Heart left ventricle (tissue), 16 donors: ENCODE data around the gene SFN. TPM values are rescaled to one million over a fixed set of nuclear protein-coding genes. Genes with fewer than 3 reads are reported as not detected.
A peak's percentile ranks its signal among the peaks of the same experiment; 100 is the strongest.

Experiments used
- ATAC-seq, 4 donors: fragments of 200-7000 bp; cut with Tn5 transposase; one replicate each; pipeline ENCODE4 v1.9.1; 2020 to 2022; ENCODE audit warnings: moderate library complexity in 4 of 4, mild to moderate bottlenecking in 3 of 4, moderate number of reproducible peaks in 1 of 4
- DNase-seq, 5 donors: peaks; one replicate each; pipeline ENCODE4 v3.0.0-alpha.2; 2020
- H3K27ac ChIP-seq, 12 donors: fragments of 200-600 bp; sonication (generic) in 4 of 12; one replicate each; pipeline versions ENCODE4 v1.5.0 to v1.8.0; 2016 to 2022; ENCODE audit warnings: mild to moderate bottlenecking in 2 of 12
- H3K27me3 ChIP-seq, 9 donors: fragments of 200-600 bp; sonication (generic) in 2 of 9; one replicate each; pipeline versions ENCODE4 v1.5.1 to v1.8.0; 2016 to 2022; ENCODE audit warnings: mild to moderate bottlenecking in 3 of 9
- H3K36me3 ChIP-seq, 9 donors: fragments of 200-600 bp; sonication (generic) in 2 of 9; one replicate each; pipeline versions ENCODE4 v1.5.0 to v1.8.0; 2018 to 2022; ENCODE audit warnings: mild to moderate bottlenecking in 2 of 9
- H3K4me1 ChIP-seq, 12 donors: fragments of 200-600 bp; sonication (generic) in 4 of 12; one replicate each; pipeline versions ENCODE4 v1.5.0 to v1.8.0; 2016 to 2022; ENCODE audit warnings: mild to moderate bottlenecking in 3 of 12
- H3K4me3 ChIP-seq, 12 donors: fragments of 200-600 bp; sonication (generic) in 4 of 12; one replicate each; pipeline versions ENCODE4 v1.5.0 to v1.8.0; 2017 to 2022; ENCODE audit warnings: mild to moderate bottlenecking in 9 of 12, moderate library complexity in 4 of 12
- H3K9me3 ChIP-seq, 12 donors: fragments of 200-600 bp; sonication (generic) in 4 of 12; one replicate each; pipeline versions ENCODE4 v1.5.0 to v1.8.0; 2016 to 2022; ENCODE audit warnings: mild to moderate bottlenecking in 1 of 12
- POLR2A ChIP-seq, 2 donors: fragments of 450-650 bp; IDR thresholded peaks; one replicate each; pipeline ENCODE4 v1.6.1; 2017; ENCODE audit warnings: antibody characterized with exemption in 2 of 2, mild to moderate bottlenecking in 2 of 2, moderate library complexity in 2 of 2
- WGBS, 4 donors: extraction: QIAGEN DNeasy Blood & Tissue Kit in 2 of 4; methylation state at CpG; one replicate each; pipeline versions ENCODE4 v1.1.5 to v1.1.7; 2013 to 2018; 5-methylcytosine and 5-hydroxymethylcytosine counted together
- intact Hi-C, 10 donors: fragments of 100-400 bp; cut with DNase I; formaldehyde crosslinking; loops; one replicate each; pipeline versions ENCODE4 v1.11.1 to v1.14.2; 2022
- polyA plus RNA-seq, 2 donors: library from polyadenylated mRNA; stranded (reverse); fragments of 200-250 nt; gene quantifications; one replicate each; pipeline ENCODE4 v1.2.3, GENCODE V29; 2013
- total RNA-seq, 9 donors: library from RNA; depleted of rRNA in 2 of 9; stranded (reverse); fragments of >200 nt in 2 of 9; fragmentation: NEBNext Ultra II Directional in 3 of 9; extraction: Animal tissue kit (Norgen Biotek cat#: 25700) in 3 of 9; gene quantifications; one replicate each; pipeline versions ENCODE4 v1.1.0 to v1.2.4, GENCODE V29; 2016 to 2023
- TF ChIP-seq, protein P1 (sequence below), 12 donors: fragments of 200-600 bp; sonication (generic) in 4 of 12; IDR thresholded peaks; one replicate each; pipeline versions ENCODE4 v1.5.0 to v1.8.0; 2018 to 2022; ENCODE audit warnings: antibody characterized with exemption in 12 of 12, mild to moderate bottlenecking in 5 of 12
- donor health status: ischemic (EF 13 %, LVEDD 7.1; RV severe dilation, severe dysfunction).
- donor health status: healthy with polysubstance abuse.
- donor health status: DM: no; HTN: yes; CAD: no.
- donor health status: DM: no; HTN: no; CAD: no.
- donor health status: ischemic (EF 25% LVEDD 6.9; RV normal size, moderate dysfunction).
- donor health status: ischemic (EF 25% LVEDD 5.7; RV mildly dilated, moderate dysfunction).
- donor health status: healthy.
- donor health status: DM: yes; HTN: yes; CAD: no.
- donor health status: ischemic (EF 35%, LVEDD 5.7; RV mildly dilated, moderate dysfunction).
- donor health status: nonischemic (EF 11% LVEDD 7.7; RV severe dilation, severe dysfunction).
- donor health status: DM: yes; HTN: yes; CAD: no.
- donor health status: PGD.
- donor health status: ischemic (EF 29% LVEDD 5.4; RV normal size, mild dysfunction).
- donor health status: nonischemic (EF 23%, LVEDD 6.1; RV moderate dilation, normal function).

Gene SFN
- total and polyA plus RNA-seq, 11 donors = 0.11 to 0.42 (median 0.31) TPM; not detected in 7

DNA sequence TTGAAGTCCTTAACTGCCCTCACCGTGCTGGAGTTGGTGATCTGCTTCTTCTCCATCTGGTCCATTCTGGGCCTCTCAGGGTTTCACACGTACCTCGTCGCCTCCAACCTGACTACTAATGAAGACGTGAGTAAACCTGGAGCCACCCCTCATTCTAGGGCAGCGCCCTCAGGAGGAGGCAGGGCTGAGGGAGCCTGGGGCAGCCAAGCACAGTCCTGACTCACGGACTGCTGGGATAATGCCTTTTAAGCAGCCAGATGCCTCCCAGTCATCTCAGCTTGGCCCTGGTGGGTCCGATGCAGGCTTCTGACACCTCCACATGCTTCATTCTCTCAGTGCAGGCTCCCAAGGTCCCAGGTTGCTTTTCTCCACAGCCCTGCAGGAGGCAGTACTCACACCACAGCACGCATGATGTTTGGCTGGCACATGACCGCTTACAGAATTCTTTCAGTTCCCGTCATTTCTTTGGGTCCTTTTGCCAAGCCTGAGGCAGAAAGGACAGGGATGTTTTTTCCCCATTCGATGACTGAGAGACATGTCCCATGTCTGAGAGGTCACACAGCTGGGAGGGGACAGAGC is 11.8 kb upstream of the SFN start:
- intact Hi-C loops = no loop called here
- Histone ChIP-seq H3K27ac (no peak overlapping the region), H3K9me3 (no peaks in the 10 kb centered on the region), H3K36me3 (peaks cover 0 to 99% (median 89%) of the 10 kb centered on the region in 9 donors), H3K27me3 (no peaks in the 10 kb centered on the region), H3K4me1 (peaks cover 0 to 6% (median 0%) of the 10 kb centered on the region in 12 donors), H3K4me3 (no peak overlapping the region)
- no peak for TF ChIP-seq POLR2A (IDR thresholded peaks at IDR 0.05)
- TF ChIP-seq, protein P1, sequence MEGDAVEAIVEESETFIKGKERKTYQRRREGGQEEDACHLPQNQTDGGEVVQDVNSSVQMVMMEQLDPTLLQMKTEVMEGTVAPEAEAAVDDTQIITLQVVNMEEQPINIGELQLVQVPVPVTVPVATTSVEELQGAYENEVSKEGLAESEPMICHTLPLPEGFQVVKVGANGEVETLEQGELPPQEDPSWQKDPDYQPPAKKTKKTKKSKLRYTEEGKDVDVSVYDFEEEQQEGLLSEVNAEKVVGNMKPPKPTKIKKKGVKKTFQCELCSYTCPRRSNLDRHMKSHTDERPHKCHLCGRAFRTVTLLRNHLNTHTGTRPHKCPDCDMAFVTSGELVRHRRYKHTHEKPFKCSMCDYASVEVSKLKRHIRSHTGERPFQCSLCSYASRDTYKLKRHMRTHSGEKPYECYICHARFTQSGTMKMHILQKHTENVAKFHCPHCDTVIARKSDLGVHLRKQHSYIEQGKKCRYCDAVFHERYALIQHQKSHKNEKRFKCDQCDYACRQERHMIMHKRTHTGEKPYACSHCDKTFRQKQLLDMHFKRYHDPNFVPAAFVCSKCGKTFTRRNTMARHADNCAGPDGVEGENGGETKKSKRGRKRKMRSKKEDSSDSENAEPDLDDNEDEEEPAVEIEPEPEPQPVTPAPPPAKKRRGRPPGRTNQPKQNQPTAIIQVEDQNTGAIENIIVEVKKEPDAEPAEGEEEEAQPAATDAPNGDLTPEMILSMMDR (IDR thresholded peaks at IDR 0.05) = no peak
- ATAC-seq = no peak
- DNase-seq = no peak
- 85 to 89% (median 87%) methylated on average over 12 of the region's 12 CpGs for WGBS, 4 donors

DNA sequence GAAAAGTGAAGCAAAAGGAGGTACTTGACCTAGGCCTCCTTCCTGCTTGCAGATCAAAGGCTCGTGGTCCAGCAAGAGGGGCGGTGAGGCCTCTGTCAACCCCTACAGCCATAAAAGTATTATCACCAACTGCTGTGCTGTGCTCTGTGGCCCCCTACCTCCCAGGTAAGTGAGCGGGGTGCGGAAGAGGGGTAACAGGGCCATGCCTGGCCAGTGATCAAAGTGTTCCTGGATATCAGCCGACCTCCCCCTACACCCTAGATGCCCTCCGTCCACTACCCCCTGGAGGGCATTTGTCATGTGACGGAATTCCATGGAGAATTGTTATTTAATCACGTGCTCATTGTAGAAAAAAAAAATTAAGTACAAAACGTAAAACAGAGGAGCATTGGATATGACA is 10.2 kb upstream of the SFN start:
- DNase-seq (no peak), ATAC-seq (no peak)
- no peaks in the 10 kb centered on the region for H3K9me3 ChIP-seq
- 70 to 79% (median 76%) methylated on average over 9 of the region's 9 CpGs for WGBS, 4 donors
- no peak overlapping the region for H3K4me3 ChIP-seq
- H3K27ac ChIP-seq = no peak overlapping the region
- H3K4me1 ChIP-seq = peaks cover 0 to 6% (median 0%) of the 10 kb centered on the region in 12 donors
- no peak for TF ChIP-seq POLR2A (IDR thresholded peaks at IDR 0.05)
- TF ChIP-seq, protein P1 (IDR thresholded peaks at IDR 0.05) = no peak
- H3K36me3 ChIP-seq = peaks cover 0 to 96% (median 84%) of the 10 kb centered on the region in 9 donors
- H3K27me3 ChIP-seq = no peaks in the 10 kb centered on the region
- intact Hi-C loops = loop anchor here in 8 of 10 donors (1.0 to 2.0 kb wide), 3 partner anchors 24 to 26 kb away; no protein-coding TSS in a partner anchor

DNA sequence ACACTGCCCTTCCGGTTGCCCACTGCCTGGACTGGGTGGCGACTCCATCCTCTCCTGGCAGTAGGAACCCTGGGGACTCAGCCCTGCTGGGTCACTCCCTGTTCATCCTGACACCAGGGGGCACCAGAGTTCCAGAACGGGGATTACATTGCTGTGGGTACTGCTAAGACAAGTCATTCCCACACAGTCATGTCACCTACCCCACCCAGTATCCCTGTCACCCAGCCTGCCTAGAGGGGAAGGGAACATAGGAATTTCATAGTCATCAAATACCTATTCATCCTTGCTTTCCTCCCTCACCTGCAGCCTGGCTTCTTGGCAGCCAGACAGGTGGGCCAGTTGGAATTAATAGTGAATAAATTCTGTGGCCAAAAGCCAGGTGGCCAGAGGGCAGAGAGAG is 9.8 kb upstream of the SFN start:
- peaks cover 0 to 6% (median 0%) of the 10 kb centered on the region in 12 donors for H3K4me1 ChIP-seq
- no peak overlapping the region for H3K27ac ChIP-seq
- intact Hi-C loops = loop anchor here in 8 of 10 donors (1.0 to 2.0 kb wide), 3 partner anchors 24 to 26 kb away; no protein-coding TSS in a partner anchor
- TF ChIP-seq, protein P1 (IDR thresholded peaks at IDR 0.05) = peak; percentile 64 to 85 (median 78)
- no peak for TF ChIP-seq POLR2A (IDR thresholded peaks at IDR 0.05)
- no peak overlapping the region for H3K4me3 ChIP-seq
- ATAC-seq (peak; percentile 77 to 91 (median 89)), DNase-seq (peak; percentile 81 to 89 (median 86))
- 8 to 22% (median 18%) methylated on average over 3 of the region's 3 CpGs for WGBS, 4 donors
- H3K9me3 ChIP-seq = no peaks in the 10 kb centered on the region
- H3K27me3 ChIP-seq = no peaks in the 10 kb centered on the region
- peaks cover 0 to 96% (median 84%) of the 10 kb centered on the region in 9 donors for H3K36me3 ChIP-seq

DNA sequence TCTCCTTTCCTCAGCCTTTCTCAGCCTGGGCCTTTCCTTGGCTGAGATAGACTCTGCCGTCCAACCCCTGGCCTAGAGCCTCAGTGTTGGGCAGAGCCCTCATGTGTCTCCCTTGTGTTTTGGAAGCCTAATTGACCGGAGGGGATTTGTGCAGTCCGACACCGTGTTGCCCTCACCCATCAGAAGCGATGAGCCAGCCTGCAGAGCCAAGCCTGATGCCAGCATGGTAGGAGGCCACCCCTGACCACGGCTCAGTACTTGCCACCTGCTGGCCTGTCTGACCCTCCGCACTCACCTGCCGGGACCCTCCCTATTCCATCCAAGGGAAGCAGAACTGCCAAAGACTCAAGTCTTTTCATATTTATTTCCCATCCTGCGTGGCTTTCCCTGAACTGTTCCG is 9.3 kb upstream of the SFN start:
- Histone ChIP-seq H3K4me1 (peaks cover 0 to 6% (median 0%) of the 10 kb centered on the region in 12 donors), H3K27me3 (no peaks in the 10 kb centered on the region), H3K27ac (no peak overlapping the region), H3K4me3 (no peak overlapping the region), H3K36me3 (peaks cover 0 to 95% (median 83%) of the 10 kb centered on the region in 9 donors), H3K9me3 (no peaks in the 10 kb centered on the region)
- DNase-seq (no peak), ATAC-seq (no peak)
- intact Hi-C loops = loop anchor here in 8 of 10 donors (1.0 to 2.0 kb wide), 3 partner anchors 23 to 25 kb away; no protein-coding TSS in a partner anchor
- no peak for TF ChIP-seq POLR2A (IDR thresholded peaks at IDR 0.05)
- TF ChIP-seq, protein P1 (IDR thresholded peaks at IDR 0.05) = no peak
- WGBS, 4 donors = 96 to 97% (median 96%) methylated on average over 10 of the region's 10 CpGs
